GM21423 (cell line): ENCODE data around the gene RIPPLY2.
"Not testable (repeated sequence)": the region's sequence is repeated elsewhere in the genome, so short reads cannot be mapped to it uniquely, and the experiment has no call there.

ENCODE experiments used
- ATAC-seq: cut with Tn5 transposase; IDR thresholded peaks from one replicate; pipeline ENCODE4 v1.9.1; 2021; ENCODE audit warnings: mild to moderate bottlenecking, moderate library complexity; ENCODE audit not compliant: unreplicated experiment

Gene RIPPLY2

GRCh38 chr6:83893024-83893423 lies 39.9 kb downstream of the RIPPLY2 start:
- no peak for ATAC-seq

GRCh38 chr6:83897094-83897493 lies 43.9 kb downstream of the RIPPLY2 start:
- not testable (repeated sequence) for ATAC-seq

GRCh38 chr6:83901624-83902023 lies 48.5 kb downstream of the RIPPLY2 start:
- no peak for ATAC-seq

GRCh38 chr6:83904395-83904794 lies 51.2 kb downstream of the RIPPLY2 start:
- no peak for ATAC-seq

GRCh38 chr6:83905648-83906047 lies 52.5 kb downstream of the RIPPLY2 start:
- ATAC-seq = no peak
